ENCODE measurements around the gene ANKRD63.

The ANKRD63 gene

DNA sequence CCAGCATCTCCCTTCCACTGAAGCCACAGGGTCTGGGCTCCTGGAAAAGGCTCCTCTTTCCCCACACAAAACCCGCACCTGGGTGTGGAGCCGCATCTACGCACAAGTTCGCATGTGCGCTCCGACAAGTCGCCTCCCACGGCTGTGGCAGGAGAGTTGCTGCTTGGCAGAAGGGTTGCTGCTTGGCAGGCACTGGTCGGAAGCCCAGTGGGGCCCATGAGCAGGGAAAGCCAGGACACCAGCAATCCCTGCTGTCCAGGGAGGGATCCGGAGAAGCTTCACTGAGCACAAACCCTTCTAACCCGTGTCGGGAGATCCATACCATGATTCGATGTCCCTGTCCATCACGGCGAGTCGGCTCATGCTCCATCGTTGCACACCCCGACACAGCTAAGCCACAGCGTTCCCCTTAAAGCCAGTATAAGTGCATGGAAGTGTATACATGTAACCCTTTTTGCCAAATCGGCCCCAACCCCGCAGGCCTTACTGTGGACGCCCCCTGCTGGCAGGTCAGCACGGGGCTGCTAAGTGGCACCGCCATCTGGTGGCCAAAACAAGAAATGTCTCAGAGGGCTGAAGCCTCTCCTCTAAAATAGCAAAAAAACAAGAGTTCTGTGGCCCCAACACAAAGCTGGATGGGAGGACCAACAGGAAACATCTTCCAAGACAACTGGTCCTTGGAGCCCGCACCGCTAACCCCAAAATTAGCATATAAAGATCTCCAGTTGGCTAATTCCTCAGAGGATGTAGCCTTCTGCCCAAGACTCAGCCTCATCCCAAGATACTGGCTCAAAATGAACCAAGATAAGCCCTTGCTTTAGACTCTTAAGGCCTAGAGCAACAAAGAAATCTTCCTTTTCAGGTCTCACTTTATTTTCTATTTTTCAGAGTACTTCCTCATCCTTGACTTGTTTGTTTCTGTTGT lies 8.3 kb downstream of the ANKRD63 start:
- H3K27me3 ChIP-seq (ENCODE audit: insufficient read depth, low read length) = peaks cover 23% of the 10 kb centered on the region
- no peaks in the 10 kb centered on the region for H3K36me3 ChIP-seq (ENCODE audit: insufficient read depth, low read depth, low read length)
- H3K27ac ChIP-seq (ENCODE audit: low read length) = no peak overlapping the region
- H3K4me1 ChIP-seq (ENCODE audit: insufficient read depth, low read length) = no peaks in the 10 kb centered on the region; the same call in 1 of the 2 replicates
- no peak overlapping the region for H3K4me3 ChIP-seq (ENCODE audit: low read length)
- no peak overlapping the region for H3K9ac ChIP-seq (ENCODE audit: low read depth, low read length)
- H3K9me3 ChIP-seq (ENCODE audit: insufficient read depth, low read depth, low read length) = no peaks in the 10 kb centered on the region

DNA sequence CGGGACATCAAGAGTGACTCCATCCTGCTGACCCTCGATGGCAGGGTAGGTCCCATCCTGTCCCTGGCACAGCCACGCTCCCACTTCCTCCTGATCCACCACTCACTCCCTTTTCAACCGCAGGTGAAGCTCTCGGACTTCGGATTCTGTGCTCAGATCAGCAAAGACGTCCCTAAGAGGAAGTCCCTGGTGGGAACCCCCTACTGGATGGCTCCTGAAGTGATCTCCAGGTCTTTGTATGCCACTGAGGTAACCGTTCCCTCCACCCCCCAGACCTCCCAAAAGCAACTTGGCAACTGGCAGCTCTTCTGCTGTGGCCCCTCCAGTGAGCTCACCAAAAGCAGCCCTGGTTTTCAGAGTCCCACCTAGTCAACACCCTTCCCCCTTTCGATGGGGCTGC lies 9.4 kb downstream of the ANKRD63 start:
- Histone ChIP-seq H3K4me1 (ENCODE audit: insufficient read depth, low read length) (no peaks in the 10 kb centered on the region; the same call in 1 of the 2 replicates), H3K27ac (ENCODE audit: low read length) (no peak overlapping the region), H3K9ac (ENCODE audit: low read depth, low read length) (no peak overlapping the region), H3K4me3 (ENCODE audit: low read length) (no peak overlapping the region), H3K36me3 (ENCODE audit: insufficient read depth, low read depth, low read length) (no peaks in the 10 kb centered on the region), H3K27me3 (ENCODE audit: insufficient read depth, low read length) (peaks cover 11% of the 10 kb centered on the region), H3K9me3 (ENCODE audit: insufficient read depth, low read depth, low read length) (no peaks in the 10 kb centered on the region)

DNA sequence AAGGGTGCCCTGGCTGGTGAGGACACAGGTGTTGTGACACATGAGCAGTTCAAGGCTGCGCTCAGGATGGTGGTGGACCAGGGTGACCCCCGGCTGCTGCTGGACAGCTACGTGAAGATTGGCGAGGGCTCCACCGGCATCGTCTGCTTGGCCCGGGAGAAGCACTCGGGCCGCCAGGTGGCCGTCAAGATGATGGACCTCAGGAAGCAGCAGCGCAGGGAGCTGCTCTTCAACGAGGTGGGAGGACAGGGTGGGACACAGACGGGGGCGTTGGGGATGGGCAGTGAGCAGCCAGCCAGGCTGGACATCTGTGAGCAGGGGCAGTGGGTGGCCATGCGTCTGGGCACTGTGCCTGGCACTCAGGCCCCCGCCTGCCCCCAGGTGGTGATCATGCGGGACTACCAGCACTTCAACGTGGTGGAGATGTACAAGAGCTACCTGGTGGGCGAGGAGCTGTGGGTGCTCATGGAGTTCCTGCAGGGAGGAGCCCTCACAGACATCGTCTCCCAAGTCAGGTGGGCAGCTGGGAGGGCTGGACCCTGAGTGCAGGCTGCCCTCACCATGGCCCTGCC lies 10.3 kb downstream of the ANKRD63 start:
- Histone ChIP-seq H3K4me1 (ENCODE audit: insufficient read depth, low read length) (no peaks in the 10 kb centered on the region; the same call in 1 of the 2 replicates), H3K4me3 (ENCODE audit: low read length) (no peak overlapping the region), H3K36me3 (ENCODE audit: insufficient read depth, low read depth, low read length) (no peaks in the 10 kb centered on the region), H3K9ac (ENCODE audit: low read depth, low read length) (no peak overlapping the region), H3K9me3 (ENCODE audit: insufficient read depth, low read depth, low read length) (no peaks in the 10 kb centered on the region), H3K27me3 (ENCODE audit: insufficient read depth, low read length) (peaks cover 3% of the 10 kb centered on the region; the same call in 1 of the 2 replicates), H3K27ac (ENCODE audit: low read length) (no peak overlapping the region)

DNA sequence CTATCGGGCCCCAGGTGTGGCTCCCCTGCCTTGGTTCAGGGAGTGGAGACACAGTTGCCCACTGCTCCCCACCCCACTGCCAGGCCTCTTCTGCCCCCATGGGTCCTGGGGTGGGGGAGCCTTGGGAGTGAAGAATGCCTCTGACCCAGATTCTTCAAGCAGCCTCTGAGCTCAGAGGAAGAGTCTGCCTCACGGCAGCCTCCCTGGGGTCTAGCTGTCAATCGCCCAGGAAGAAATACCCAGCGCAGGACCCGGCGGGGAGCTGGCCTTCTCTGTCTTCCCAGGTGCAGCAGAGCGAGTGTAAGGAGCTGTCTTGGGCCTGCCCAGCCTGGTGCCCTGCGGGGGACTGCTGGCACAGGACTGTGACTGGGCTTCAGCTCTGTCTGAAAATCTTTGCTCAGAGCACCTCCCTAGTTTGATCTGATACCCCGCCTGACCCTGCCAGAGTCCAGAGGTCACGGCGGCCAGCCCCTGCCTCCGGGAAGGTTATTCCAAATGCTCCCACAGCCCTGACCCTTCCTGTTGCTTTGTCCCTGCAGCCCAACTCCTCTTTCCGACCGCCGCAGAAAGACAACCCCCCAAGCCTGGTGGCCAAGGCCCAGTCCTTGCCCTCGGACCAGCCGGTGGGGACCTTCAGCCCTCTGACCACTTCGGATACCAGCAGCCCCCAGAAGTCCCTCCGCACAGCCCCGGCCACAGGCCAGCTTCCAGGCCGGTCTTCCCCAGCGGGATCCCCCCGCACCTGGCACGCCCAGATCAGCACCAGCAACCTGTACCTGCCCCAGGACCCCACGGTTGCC lies 11.0 kb downstream of the ANKRD63 start:
- Histone ChIP-seq H3K27ac (ENCODE audit: low read length) (no peak overlapping the region), H3K36me3 (ENCODE audit: insufficient read depth, low read depth, low read length) (no peaks in the 10 kb centered on the region), H3K9me3 (ENCODE audit: insufficient read depth, low read depth, low read length) (no peaks in the 10 kb centered on the region), H3K4me1 (ENCODE audit: insufficient read depth, low read length) (no peaks in the 10 kb centered on the region; the same call in 1 of the 2 replicates), H3K9ac (ENCODE audit: low read depth, low read length) (no peak overlapping the region), H3K4me3 (ENCODE audit: low read length) (no peak overlapping the region), H3K27me3 (ENCODE audit: insufficient read depth, low read length) (no peaks in the 10 kb centered on the region)

DNA sequence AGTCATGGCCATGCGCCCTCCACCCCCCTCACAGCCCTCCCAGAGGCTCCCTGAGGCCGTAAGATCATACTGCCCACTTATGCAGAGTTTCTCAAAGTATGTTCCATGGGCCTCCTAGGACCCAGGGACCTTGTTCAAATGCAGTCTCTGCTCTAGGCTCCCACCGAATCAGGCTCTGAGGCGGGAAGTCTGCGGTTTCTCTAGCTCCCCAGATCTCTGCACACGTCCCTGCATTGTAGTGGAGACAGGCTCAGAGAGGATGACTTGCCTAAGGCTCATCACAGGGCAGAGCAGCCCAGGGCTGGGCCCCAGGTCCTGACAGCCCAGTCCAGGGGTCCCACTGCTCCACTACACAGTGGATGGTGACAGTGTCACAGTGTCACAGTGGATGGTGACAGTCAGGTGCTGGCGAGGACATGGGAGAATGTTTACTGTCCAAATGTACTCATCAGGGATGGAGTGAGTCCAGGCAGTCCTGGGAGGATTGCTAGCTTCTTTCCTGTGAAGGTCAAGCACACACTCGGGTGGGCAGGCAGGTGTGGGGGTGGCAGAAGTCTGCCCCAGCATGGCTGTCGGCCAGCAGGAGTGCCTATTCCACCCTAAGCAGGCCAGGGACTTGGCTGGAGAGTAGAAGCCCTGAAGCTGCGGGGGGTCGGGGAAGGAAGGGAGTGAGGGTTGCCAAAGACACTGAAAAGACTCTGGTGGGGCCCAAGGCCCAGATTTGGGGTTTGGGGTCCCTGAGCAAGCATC lies 12.4 kb downstream of the ANKRD63 start:
- no peak overlapping the region for H3K4me3 ChIP-seq (ENCODE audit: low read length)
- no peaks in the 10 kb centered on the region; the same call in 1 of the 2 replicates for H3K4me1 ChIP-seq (ENCODE audit: insufficient read depth, low read length)
- H3K27me3 ChIP-seq (ENCODE audit: insufficient read depth, low read length) = no peaks in the 10 kb centered on the region
- H3K36me3 ChIP-seq (ENCODE audit: insufficient read depth, low read depth, low read length) = no peaks in the 10 kb centered on the region
- no peak overlapping the region for H3K27ac ChIP-seq (ENCODE audit: low read length)
- no peaks in the 10 kb centered on the region for H3K9me3 ChIP-seq (ENCODE audit: insufficient read depth, low read depth, low read length)
- no peak overlapping the region for H3K9ac ChIP-seq (ENCODE audit: low read depth, low read length)

DNA sequence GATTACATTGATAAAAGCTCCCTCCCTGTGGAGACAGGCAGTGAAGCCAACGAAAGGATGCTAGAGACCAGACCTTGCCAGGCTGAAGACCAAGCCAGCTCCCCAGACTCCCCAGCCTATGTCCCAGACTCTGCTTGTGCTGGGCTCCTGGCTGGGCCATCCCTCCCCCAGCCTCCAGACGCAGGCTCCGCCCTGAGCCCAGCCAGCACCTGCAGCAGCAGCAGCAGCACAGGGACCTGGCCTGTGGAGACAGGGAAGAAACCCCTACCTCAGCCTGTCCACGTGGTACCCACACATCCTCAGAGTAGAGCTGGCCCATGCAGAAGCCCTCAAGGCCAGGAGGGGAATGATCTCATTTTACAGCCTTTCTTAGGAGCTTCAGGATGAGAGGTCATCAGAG lies 13.3 kb downstream of the ANKRD63 start:
- no peaks in the 10 kb centered on the region for H3K27me3 ChIP-seq (ENCODE audit: insufficient read depth, low read length)
- no peak overlapping the region for H3K9ac ChIP-seq (ENCODE audit: low read depth, low read length)
- no peaks in the 10 kb centered on the region for H3K36me3 ChIP-seq (ENCODE audit: insufficient read depth, low read depth, low read length)
- no peak overlapping the region for H3K4me3 ChIP-seq (ENCODE audit: low read length)
- H3K9me3 ChIP-seq (ENCODE audit: insufficient read depth, low read depth, low read length) = no peaks in the 10 kb centered on the region
- H3K4me1 ChIP-seq (ENCODE audit: insufficient read depth, low read length) = no peaks in the 10 kb centered on the region
- H3K27ac ChIP-seq (ENCODE audit: low read length) = no peak overlapping the region

DNA sequence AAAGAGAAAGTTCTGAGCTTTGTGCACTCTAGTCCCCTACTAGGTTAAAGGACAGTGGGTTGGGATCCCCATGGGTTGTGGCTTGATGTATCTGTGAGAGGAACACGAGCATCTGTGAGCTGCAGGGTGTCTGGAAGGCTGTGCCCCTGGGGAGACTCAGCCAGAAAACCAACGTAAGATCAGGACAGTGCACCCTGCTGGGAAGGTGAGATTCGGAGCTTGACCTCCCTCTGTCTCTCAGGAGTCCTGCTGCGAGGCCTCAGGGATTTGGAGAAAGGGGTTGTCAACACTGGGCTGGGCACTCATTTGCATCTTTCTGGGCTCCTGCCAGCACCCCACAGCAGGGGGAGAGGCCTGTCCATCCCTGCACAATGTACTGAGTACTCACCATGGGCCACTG lies 15.2 kb downstream of the ANKRD63 start:
- Histone ChIP-seq H3K4me1 (ENCODE audit: insufficient read depth, low read length) (no peaks in the 10 kb centered on the region), H3K9ac (ENCODE audit: low read depth, low read length) (no peak overlapping the region), H3K27ac (ENCODE audit: low read length) (no peak overlapping the region)

DNA sequence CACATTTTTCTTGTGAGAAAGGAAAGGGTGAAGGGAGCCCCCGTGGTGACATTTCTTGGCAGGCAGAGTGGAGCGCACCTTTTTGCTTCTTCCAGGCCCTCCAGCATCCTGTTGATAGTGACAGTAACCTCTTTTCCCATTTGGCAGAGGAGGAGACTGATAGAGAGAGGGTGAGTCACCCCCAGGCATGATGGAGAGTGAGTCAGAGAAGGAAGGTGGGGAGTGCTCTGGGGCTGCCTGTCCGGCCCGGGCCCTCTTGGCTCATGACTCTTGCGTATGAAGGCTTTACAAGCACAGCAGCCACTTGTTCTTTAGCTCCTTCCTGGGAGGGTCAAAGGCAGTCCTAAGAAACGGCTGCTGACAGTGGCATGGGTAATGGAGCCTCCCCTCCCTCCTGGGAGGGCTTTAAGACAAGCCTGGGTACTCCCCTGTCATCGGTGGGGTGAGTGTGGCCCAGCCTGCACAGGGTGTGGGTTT lies 16.0 kb downstream of the ANKRD63 start:
- H3K27me3 ChIP-seq (ENCODE audit: insufficient read depth, low read length) = no peaks in the 10 kb centered on the region
- H3K36me3 ChIP-seq (ENCODE audit: insufficient read depth, low read depth, low read length) = no peaks in the 10 kb centered on the region
- H3K4me3 ChIP-seq (ENCODE audit: low read length) = no peak overlapping the region
- no peaks in the 10 kb centered on the region for H3K4me1 ChIP-seq (ENCODE audit: insufficient read depth, low read length)
- no peak overlapping the region for H3K27ac ChIP-seq (ENCODE audit: low read length)
- H3K9me3 ChIP-seq (ENCODE audit: insufficient read depth, low read depth, low read length) = no peaks in the 10 kb centered on the region
- H3K9ac ChIP-seq (ENCODE audit: low read depth, low read length) = no peak overlapping the region

More for the DNA sequence above, 15.2 kb downstream of the ANKRD63 start:
- Histone ChIP-seq H3K27me3 (ENCODE audit: insufficient read depth, low read length) (no peaks in the 10 kb centered on the region), H3K9me3 (ENCODE audit: insufficient read depth, low read depth, low read length) (no peaks in the 10 kb centered on the region), H3K36me3 (ENCODE audit: insufficient read depth, low read depth, low read length) (no peaks in the 10 kb centered on the region), H3K4me3 (ENCODE audit: low read length) (no peak overlapping the region)

DNA sequence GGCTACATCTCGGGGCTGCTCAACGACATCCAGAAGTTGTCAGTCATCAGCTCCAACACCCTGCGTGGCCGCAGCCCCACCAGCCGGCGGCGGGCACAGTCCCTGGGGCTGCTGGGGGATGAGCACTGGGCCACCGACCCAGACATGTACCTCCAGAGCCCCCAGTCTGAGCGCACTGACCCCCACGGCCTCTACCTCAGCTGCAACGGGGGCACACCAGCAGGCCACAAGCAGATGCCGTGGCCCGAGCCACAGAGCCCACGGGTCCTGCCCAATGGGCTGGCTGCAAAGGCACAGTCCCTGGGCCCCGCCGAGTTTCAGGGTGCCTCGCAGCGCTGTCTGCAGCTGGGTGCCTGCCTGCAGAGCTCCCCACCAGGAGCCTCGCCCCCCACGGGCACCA lies 17.0 kb downstream of the ANKRD63 start:
- Histone ChIP-seq H3K27me3 (ENCODE audit: insufficient read depth, low read length) (no peaks in the 10 kb centered on the region), H3K9ac (ENCODE audit: low read depth, low read length) (no peak overlapping the region), H3K4me1 (ENCODE audit: insufficient read depth, low read length) (no peaks in the 10 kb centered on the region), H3K36me3 (ENCODE audit: insufficient read depth, low read depth, low read length) (no peaks in the 10 kb centered on the region), H3K9me3 (ENCODE audit: insufficient read depth, low read depth, low read length) (no peaks in the 10 kb centered on the region), H3K4me3 (ENCODE audit: low read length) (no peak overlapping the region), H3K27ac (ENCODE audit: low read length) (no peak overlapping the region)

DNA sequence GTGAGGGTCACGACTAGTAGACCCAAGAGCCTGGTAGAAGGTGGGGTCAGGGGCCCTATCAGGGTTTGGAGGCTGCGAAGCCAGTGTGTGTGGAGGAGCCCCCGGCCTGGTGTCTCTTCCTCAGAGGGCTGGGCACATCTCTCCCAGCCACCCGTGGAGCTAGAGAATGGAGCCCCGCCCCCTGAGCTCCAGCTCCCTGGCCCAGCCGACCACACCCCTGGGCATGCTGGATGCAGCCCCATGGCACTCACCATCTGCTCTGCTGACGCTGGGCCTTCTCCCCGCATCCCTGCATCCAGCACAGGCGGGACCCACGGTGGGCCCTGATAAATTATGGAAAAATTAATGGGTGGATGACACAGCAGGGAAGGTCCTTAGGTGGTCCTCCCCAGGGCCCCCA lies 17.5 kb downstream of the ANKRD63 start:
- Histone ChIP-seq H3K4me3 (ENCODE audit: low read length) (no peak overlapping the region), H3K27ac (ENCODE audit: low read length) (no peak overlapping the region), H3K36me3 (ENCODE audit: insufficient read depth, low read depth, low read length) (no peaks in the 10 kb centered on the region), H3K9me3 (ENCODE audit: insufficient read depth, low read depth, low read length) (no peaks in the 10 kb centered on the region), H3K27me3 (ENCODE audit: insufficient read depth, low read length) (no peaks in the 10 kb centered on the region), H3K4me1 (ENCODE audit: insufficient read depth, low read length) (no peaks in the 10 kb centered on the region), H3K9ac (ENCODE audit: low read depth, low read length) (no peak overlapping the region)

All from iPS-20b (cell line).